Liver (tissue), 9 donors: ENCODE results near the gene MICU1. TPM values are rescaled to one million over a fixed set of nuclear protein-coding genes. Genes with fewer than 3 reads are reported as not detected.

Source experiments
- DNase-seq: peaks from one replicate; pipeline ENCODE4 v3.0.0-alpha.2; 2017; ENCODE audit warnings: low spot score
- H3K27ac ChIP-seq, 2 donors: one replicate each; pipeline ENCODE4 v1.7.0; 2013; ENCODE audit warnings: inconsistent platforms in 2 of 2, low read length in 2 of 2, control low read depth in 1 of 2, low read depth in 1 of 2, mild to moderate bottlenecking in 1 of 2
- H3K27me3 ChIP-seq, 4 donors: one replicate each; pipeline versions ENCODE4 v1.6.1 to v1.7.0; 2013; ENCODE audit warnings: low read length in 3 of 4, inconsistent platforms in 1 of 4, mild to moderate bottlenecking in 1 of 4, moderate library complexity in 1 of 4; ENCODE audit not compliant: control insufficient read depth in 4 of 4, insufficient read depth in 4 of 4
- H3K36me3 ChIP-seq, 4 donors: one replicate each; pipeline versions ENCODE4 v1.6.1 to v1.7.0; 2013; ENCODE audit warnings: low read length in 3 of 4, mild to moderate bottlenecking in 3 of 4, low read depth in 1 of 4, moderate library complexity in 1 of 4; ENCODE audit not compliant: control insufficient read depth in 4 of 4, insufficient read depth in 3 of 4
- H3K4me1 ChIP-seq, 4 donors: one replicate each; pipeline versions ENCODE4 v1.6.1 to v1.7.0; 2013; ENCODE audit warnings: low read length in 3 of 4, mild to moderate bottlenecking in 3 of 4, moderate library complexity in 1 of 4; ENCODE audit not compliant: control insufficient read depth in 4 of 4, insufficient read depth in 4 of 4
- H3K4me3 ChIP-seq, 3 donors: one replicate each; pipeline versions ENCODE4 v1.6.1 to v1.7.0; 2013; ENCODE audit warnings: low read length in 3 of 3, control low read depth in 1 of 3, low read depth in 1 of 3, mild to moderate bottlenecking in 1 of 3
- H3K9ac ChIP-seq, 2 donors: one replicate each; pipeline ENCODE4 v1.7.0; 2013; ENCODE audit warnings: low read length in 2 of 2, mild to moderate bottlenecking in 2 of 2, moderate library complexity in 2 of 2, control low read depth in 1 of 2, low read depth in 1 of 2
- H3K9me3 ChIP-seq, 4 donors: one replicate each; pipeline versions ENCODE4 v1.6.1 to v1.7.0; 2013; ENCODE audit warnings: low read length in 3 of 4; ENCODE audit not compliant: control insufficient read depth in 4 of 4
- ATF3 ChIP-seq: IDR thresholded peaks from 2 replicates; pipeline ENCODE4 v1.6.1; 2016; ENCODE audit warnings: antibody characterized with exemption
- CTCF ChIP-seq: fragments of 150-350 bp; IDR thresholded peaks from 2 replicates; pipeline ENCODE4 v1.5.1; 2017; ENCODE audit warnings: improper control_type of control experiment, low read depth, low read length; ENCODE audit not compliant: missing input control
- EGR1 ChIP-seq, 2 donors: IDR thresholded peaks; 2 replicates each; pipeline ENCODE4 v1.6.1; 2016 to 2018; ENCODE audit warnings: antibody characterized with exemption in 2 of 2, low read depth in 2 of 2
- FOXA1 ChIP-seq: IDR thresholded peaks from 2 replicates; pipeline ENCODE4 v1.6.1; 2016; ENCODE audit warnings: antibody characterized with exemption
- FOXA2 ChIP-seq: IDR thresholded peaks from 2 replicates; pipeline ENCODE4 v1.6.1; 2016; ENCODE audit warnings: antibody characterized with exemption
- GABPA ChIP-seq, 2 donors: IDR thresholded peaks in 1 of 2; conservative IDR thresholded peaks in 1 of 2; 2 replicates each; pipeline ENCODE4 v1.6.1; 2016; ENCODE audit warnings: antibody characterized with exemption in 2 of 2, mild to moderate bottlenecking in 1 of 2, moderate library complexity in 1 of 2
- HNF4A ChIP-seq, 2 donors: conservative IDR thresholded peaks; 2 replicates each; pipeline ENCODE4 v1.6.1; 2016; ENCODE audit warnings: antibody characterized with exemption in 2 of 2, mild to moderate bottlenecking in 2 of 2
- HNF4G ChIP-seq: IDR thresholded peaks from 2 replicates; pipeline ENCODE4 v1.6.1; 2016; ENCODE audit warnings: antibody characterized with exemption
- MAX ChIP-seq: IDR thresholded peaks from 2 replicates; pipeline ENCODE4 v1.6.1; 2016; ENCODE audit warnings: antibody characterized with exemption
- NR2F2 ChIP-seq: IDR thresholded peaks from 2 replicates; pipeline ENCODE4 v1.6.1; 2016; ENCODE audit warnings: antibody characterized with exemption
- RAD21 ChIP-seq, 2 donors: IDR thresholded peaks; 2 replicates each; pipeline ENCODE4 v1.6.1; 2016; ENCODE audit warnings: antibody characterized with exemption in 2 of 2, mild to moderate bottlenecking in 2 of 2
- REST ChIP-seq: IDR thresholded peaks from 2 replicates; pipeline ENCODE4 v1.6.1; 2016; ENCODE audit warnings: antibody characterized with exemption, mild to moderate bottlenecking
- RXRA ChIP-seq, 2 donors: IDR thresholded peaks; 2 replicates each; pipeline ENCODE4 v1.6.1; 2017 to 2018; ENCODE audit warnings: antibody characterized with exemption in 2 of 2, mild to moderate bottlenecking in 1 of 2
- SP1 ChIP-seq: IDR thresholded peaks from 2 replicates; pipeline ENCODE4 v1.6.1; 2018; ENCODE audit warnings: antibody characterized with exemption, mild to moderate bottlenecking
- TAF1 ChIP-seq: conservative IDR thresholded peaks from 2 replicates; pipeline ENCODE4 v1.6.1; 2016; ENCODE audit warnings: antibody characterized with exemption, mild to moderate bottlenecking
- ZBTB33 ChIP-seq: IDR thresholded peaks from 2 replicates; pipeline ENCODE4 v1.6.1; 2016; ENCODE audit warnings: antibody characterized with exemption
- WGBS: extraction: QIAGEN DNeasy Blood & Tissue Kit; methylation state at CpG from one replicate; pipeline ENCODE4 v1.1.7; 2013; 5-methylcytosine and 5-hydroxymethylcytosine counted together
- polyA plus RNA-seq, 2 donors: library from polyadenylated mRNA; stranded (reverse) in 1 of 2; unstranded in 1 of 2; fragments of 200-250 nt in 1 of 2; fragments of >200 nt in 1 of 2; fragmentation: Nextera tagmentation in 1 of 2; extraction: Ambion mirVana in 1 of 2; gene quantifications; one replicate each; pipeline versions ENCODE4 v1.2.1 to v1.2.3, GENCODE V29; 2013 to 2015
- total RNA-seq, 2 donors: library from RNA; depleted of rRNA; stranded (reverse); fragments of >200 nt; gene quantifications; one replicate each; pipeline ENCODE4 v1.2.3, GENCODE V29; 2014
- donor health status: healthy.
- donor health status: healthy.
- donor health status: healthy.
- donor health status: healthy.
- donor health status: healthy.

MICU1 gene
- total and polyA plus RNA-seq, 4 donors, result 26.4 to 47.4 (median 32.1) TPM

GRCh38 chr10:72322280-72323058 is 303.4 kb downstream of the MICU1 start:
- DNase-seq, result no peak
- Histone ChIP-seq H3K9ac (no peak overlapping the region), H3K4me3 (no peak overlapping the region), H3K27ac (no peak overlapping the region), H3K4me1 (peaks cover 13 to 32% (median 22%) of the 10 kb centered on the region in 4 donors), H3K9me3 (no peaks in the 10 kb centered on the region), H3K36me3 (no peaks in the 10 kb centered on the region), H3K27me3 (no peaks in the 10 kb centered on the region)
- no peak for TF ChIP-seq ZBTB33
- no peak for TF ChIP-seq FOXA2
- no peak for TF ChIP-seq REST
- TF ChIP-seq RAD21 (IDR thresholded peaks at IDR 0.05), result no peak
- TF ChIP-seq RXRA (IDR thresholded peaks at IDR 0.05), result no peak
- TF ChIP-seq NR2F2, result no peak
- no peak for TF ChIP-seq ATF3
- no peak for TF ChIP-seq CTCF
- no peak for TF ChIP-seq FOXA1
- no peak for TF ChIP-seq SP1
- TF ChIP-seq TAF1, result no peak
- no peak for TF ChIP-seq EGR1 (IDR thresholded peaks at IDR 0.05; ENCODE audit: low read depth in 2 of 2)
- no peak for TF ChIP-seq HNF4A (conservative IDR thresholded peaks at IDR 0.05)
- TF ChIP-seq MAX, result no peak
- no peak for TF ChIP-seq HNF4G
- no peak for TF ChIP-seq GABPA (IDR thresholded peaks at IDR 0.05 in 1 of 2, conservative IDR thresholded peaks at IDR 0.05 in 1 of 2)
- WGBS, result 92% methylated on average over 16 of the region's 16 CpGs
